Measurements from ENCODE around the gene CBARP. TPM values are rescaled to one million over a fixed set of nuclear protein-coding genes. Genes with fewer than 3 reads are reported as not detected.

Gene CBARP
- total and polyA plus RNA-seq, 2 donors (not counting 3 experiments of a cell fraction or from before 2014, with no cell fraction given) = 3.5 to 9.2 TPM

GRCh38 chr19:1228161-1228957 lies 9.4 kb downstream of the CBARP start:
- intact Hi-C loops (cut with micrococcal nuclease) (no loop called here), dilution Hi-C loops (cut with MboI; ENCODE audit: extremely low pct_ligation_motif_present, low sequenced_read_pairs) (no loop called here)
- BruUV-seq (replicated peaks) = no TSS peak
- Histone ChIP-seq H3K9ac (replicated peaks; ENCODE audit: extremely low read depth, insufficient read depth, low read length) (no peak overlapping the region), H3K4me3 (replicated peaks in 1 of 3; ENCODE audit: insufficient read depth in 1 of 3, low read depth in 1 of 3, low read length in 3 of 3) (no peak overlapping the region), H3K4me1 (ENCODE audit: control insufficient read depth, extremely low read depth, insufficient read depth, low read length) (peaks cover 10% of the 10 kb centered on the region), H3K9me1 (replicated peaks; ENCODE audit: control insufficient read depth, extremely low read depth, insufficient read depth, low read length) (no peaks in the 10 kb centered on the region), H3K79me2 (ENCODE audit: control insufficient read depth, insufficient read depth, low read length) (no peaks in the 10 kb centered on the region), H3K9me3 (replicated peaks; ENCODE audit: control insufficient read depth, insufficient read depth, low read length) (no peaks in the 10 kb centered on the region), H3K4me2 (ENCODE audit: insufficient read depth, low read length) (no peak overlapping the region), H4K20me1 (replicated peaks; ENCODE audit: control insufficient read depth, extremely low read depth, insufficient read depth, low read length) (no peaks in the 10 kb centered on the region), H3K27ac (ENCODE audit: insufficient read depth, low read depth, low read length) (no peak overlapping the region), H3K36me3 (ENCODE audit: control insufficient read depth in 2 of 2, extremely low read depth in 1 of 2, insufficient read depth in 2 of 2, low read length in 2 of 2) (peaks cover 2 to 14% of the 10 kb centered on the region in 2 experiments), H2AFZ (ENCODE audit: low read depth, low read length) (no peak overlapping the region), H3K27me3 (ENCODE audit: control insufficient read depth in 2 of 2, insufficient read depth in 2 of 2, low read length in 2 of 2) (no peaks in the 10 kb centered on the region)
- ChIA-PET POLR2A (no interaction called here), CTCF (interaction anchor here (0.9 kb wide), 1 partner anchor 15 kb away, joined by 3 read pairs; no protein-coding TSS in a partner anchor)
- no peak for TF ChIP-seq FOS (IDR thresholded peaks at IDR 0.05; ENCODE audit: borderline replicate concordance, insufficient read depth, low read length)
- FAIRE-seq = no peak
- no peak for DNase-seq (ENCODE audit: low read depth, low spot score)

GRCh38 chr19:1227304-1228054 lies 10.3 kb downstream of the CBARP start:
- DNase-seq (ENCODE audit: low read depth, low spot score) (no peak), FAIRE-seq (no peak)
- no TSS peak for BruUV-seq (replicated peaks)
- peaks cover 5 to 15% of the 10 kb centered on the region in 2 experiments for H3K36me3 ChIP-seq (ENCODE audit: control insufficient read depth in 2 of 2, extremely low read depth in 1 of 2, insufficient read depth in 2 of 2, low read length in 2 of 2)
- no peak overlapping the region for H3K27ac ChIP-seq (ENCODE audit: insufficient read depth, low read depth, low read length)
- CTCF ChIA-PET = interaction anchor here (0.9 kb wide), 1 partner anchor 14 kb away, joined by 3 read pairs; no protein-coding TSS in a partner anchor
- peaks cover 2% of the 10 kb centered on the region for H3K4me1 ChIP-seq (ENCODE audit: control insufficient read depth, extremely low read depth, insufficient read depth, low read length)
- H3K9me1 ChIP-seq (replicated peaks; ENCODE audit: control insufficient read depth, extremely low read depth, insufficient read depth, low read length) = no peaks in the 10 kb centered on the region
- no peak overlapping the region for H3K4me3 ChIP-seq (replicated peaks in 1 of 3; ENCODE audit: insufficient read depth in 1 of 3, low read depth in 1 of 3, low read length in 3 of 3)
- no peaks in the 10 kb centered on the region for H3K27me3 ChIP-seq (ENCODE audit: control insufficient read depth in 2 of 2, insufficient read depth in 2 of 2, low read length in 2 of 2)
- no peak for TF ChIP-seq CTCF (IDR thresholded peaks at IDR 0.05; ENCODE audit: extremely low read depth in 1 of 2, insufficient read depth in 1 of 2, low read depth in 1 of 2, low read length in 2 of 2)
- no peak for TF ChIP-seq MAX (IDR thresholded peaks at IDR 0.05; ENCODE audit: insufficient read depth, insufficient read length)
- no peak for TF ChIP-seq JUN (IDR thresholded peaks at IDR 0.05; ENCODE audit: borderline replicate concordance, insufficient read depth, insufficient read length, low read depth)
- no peak for TF ChIP-seq FOS (IDR thresholded peaks at IDR 0.05; ENCODE audit: borderline replicate concordance, insufficient read depth, low read length)
- no peak for TF ChIP-seq POLR2AphosphoS5 (IDR thresholded peaks at IDR 0.05; ENCODE audit: insufficient read depth, low read depth, low read length)
- no peak overlapping the region for H2AFZ ChIP-seq (ENCODE audit: low read depth, low read length)
- POLR2A ChIA-PET = no interaction called here
- no peak overlapping the region for H3K4me2 ChIP-seq (ENCODE audit: insufficient read depth, low read length)
- H3K79me2 ChIP-seq (ENCODE audit: control insufficient read depth, insufficient read depth, low read length) = no peaks in the 10 kb centered on the region
- dilution Hi-C loops (cut with MboI; ENCODE audit: extremely low pct_ligation_motif_present, low sequenced_read_pairs) (no loop called here), intact Hi-C loops (cut with micrococcal nuclease) (no loop called here)
- no peak overlapping the region for H3K9ac ChIP-seq (replicated peaks; ENCODE audit: extremely low read depth, insufficient read depth, low read length)
- no peaks in the 10 kb centered on the region for H3K9me3 ChIP-seq (replicated peaks; ENCODE audit: control insufficient read depth, insufficient read depth, low read length)
- no peaks in the 10 kb centered on the region for H4K20me1 ChIP-seq (replicated peaks; ENCODE audit: control insufficient read depth, extremely low read depth, insufficient read depth, low read length)
